HG03342 (cell line): ENCODE data around the gene CKAP4.

Experiments used
- ATAC-seq: cut with Tn5 transposase; IDR thresholded peaks from one replicate; pipeline ENCODE4 v1.9.1; 2021; ENCODE audit warnings: mild to moderate bottlenecking, moderate library complexity; ENCODE audit not compliant: unreplicated experiment

Gene CKAP4

DNA sequence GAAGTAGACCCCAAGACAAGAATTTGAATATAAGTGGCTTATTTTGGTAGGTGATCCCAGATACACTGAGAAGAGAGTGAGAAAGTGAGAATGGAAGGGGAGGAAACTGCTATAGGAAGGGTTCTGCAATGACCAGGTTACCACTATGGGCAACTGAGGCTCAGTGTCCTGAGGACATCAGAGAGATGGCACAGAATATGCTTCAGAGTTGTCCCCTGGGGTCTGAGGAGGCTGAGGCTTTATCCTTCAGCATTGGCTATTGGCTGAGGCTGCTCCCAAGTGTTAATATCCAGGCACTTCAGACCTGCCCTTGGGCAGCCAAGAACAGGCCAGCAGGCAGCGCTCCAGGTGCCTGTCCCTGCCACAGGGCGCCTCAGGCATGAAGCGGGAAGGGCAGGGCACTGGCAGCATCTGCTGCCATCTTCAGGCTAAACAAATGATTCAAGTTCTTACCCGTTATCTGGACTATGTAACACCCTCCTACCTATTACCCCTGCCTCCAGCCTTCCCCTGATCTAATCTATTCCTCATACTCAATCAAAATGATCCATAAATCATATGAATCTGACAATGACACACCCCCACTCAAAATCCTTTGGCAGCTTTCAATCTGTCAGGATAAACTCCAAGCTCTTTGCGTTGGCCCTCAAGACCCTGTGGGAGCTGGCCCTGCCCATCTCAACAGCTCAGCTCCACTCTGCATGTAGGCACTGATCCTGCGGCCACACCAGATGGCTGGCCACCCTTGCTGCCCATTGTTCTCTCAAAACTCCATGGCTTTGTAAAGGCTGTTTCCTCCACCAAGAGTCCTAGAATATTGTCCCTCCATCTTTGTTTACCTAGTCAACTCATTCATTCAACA, 42.4 kb downstream of the CKAP4 start:
- no peak for ATAC-seq

DNA sequence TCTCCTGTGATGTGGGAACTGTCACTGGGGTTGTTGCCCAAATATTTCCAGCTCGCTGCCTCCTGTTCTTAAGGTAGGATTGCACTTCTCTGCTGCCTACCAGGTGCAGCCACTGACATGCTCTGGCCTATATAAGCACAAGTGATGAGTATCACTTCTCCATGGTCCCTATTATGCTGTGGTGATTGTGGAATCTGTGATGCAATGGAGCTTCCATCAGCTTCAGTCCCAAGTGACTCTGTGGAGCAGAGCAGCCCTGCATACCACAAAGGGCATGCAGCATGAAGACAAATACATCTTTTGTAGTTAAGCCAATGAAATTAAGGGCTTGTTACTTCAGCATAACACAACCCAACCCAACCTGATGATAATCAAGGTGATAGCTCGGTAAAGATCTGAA, 43.5 kb downstream of the CKAP4 start:
- no peak for ATAC-seq

DNA sequence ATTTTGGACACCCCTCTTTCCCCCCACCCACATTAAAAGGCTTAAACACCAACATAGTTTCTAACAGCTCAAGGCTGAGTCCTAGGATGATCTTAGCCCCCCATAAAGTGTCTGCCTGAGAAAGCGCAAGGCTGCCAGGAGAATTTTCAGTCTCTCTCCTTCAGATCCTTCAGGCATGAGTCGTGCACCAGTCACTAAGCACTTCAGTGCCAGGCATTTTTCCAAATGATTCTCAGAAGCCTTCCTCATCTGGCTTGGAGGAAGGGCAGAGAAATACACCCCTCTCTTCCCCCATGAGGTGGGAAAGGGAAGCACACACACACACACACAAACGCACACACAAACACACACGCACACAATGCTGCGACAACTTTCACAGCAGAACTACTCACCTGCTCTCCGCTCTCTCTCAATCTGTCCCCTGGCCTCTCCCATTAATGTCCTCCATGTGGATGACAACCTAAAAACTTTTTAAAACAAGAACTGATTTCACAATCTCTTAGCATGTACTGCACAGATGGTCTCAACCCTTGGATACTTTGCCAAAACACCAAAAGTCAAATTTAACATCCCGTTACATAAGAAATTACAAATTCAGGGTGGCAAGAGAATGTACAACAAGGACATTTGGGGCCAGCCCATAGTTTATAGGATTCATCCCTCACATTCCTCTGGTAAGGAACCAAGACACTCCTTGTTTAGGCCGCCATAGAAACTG, 49.8 kb downstream of the CKAP4 start:
- ATAC-seq = no peak

DNA sequence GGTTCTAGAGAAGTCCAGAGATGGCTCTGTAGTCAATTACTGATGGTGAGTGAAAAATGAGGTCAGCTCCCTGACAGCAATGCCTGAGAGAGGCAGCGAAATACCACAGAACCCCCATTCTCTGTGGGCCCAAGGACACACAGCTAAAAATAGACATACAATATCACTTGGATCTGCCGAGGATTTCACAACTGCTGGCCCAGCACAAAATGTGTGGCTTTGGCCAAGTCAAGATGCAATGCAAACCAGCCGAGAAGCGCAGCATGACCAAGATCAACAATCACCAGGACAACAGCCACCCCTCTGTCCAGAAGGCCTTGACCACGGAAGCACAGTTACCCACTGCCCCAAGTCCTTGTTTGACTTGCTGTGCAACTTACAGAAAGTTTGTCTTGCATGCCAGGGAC, 52.2 kb downstream of the CKAP4 start:
- no peak for ATAC-seq

DNA sequence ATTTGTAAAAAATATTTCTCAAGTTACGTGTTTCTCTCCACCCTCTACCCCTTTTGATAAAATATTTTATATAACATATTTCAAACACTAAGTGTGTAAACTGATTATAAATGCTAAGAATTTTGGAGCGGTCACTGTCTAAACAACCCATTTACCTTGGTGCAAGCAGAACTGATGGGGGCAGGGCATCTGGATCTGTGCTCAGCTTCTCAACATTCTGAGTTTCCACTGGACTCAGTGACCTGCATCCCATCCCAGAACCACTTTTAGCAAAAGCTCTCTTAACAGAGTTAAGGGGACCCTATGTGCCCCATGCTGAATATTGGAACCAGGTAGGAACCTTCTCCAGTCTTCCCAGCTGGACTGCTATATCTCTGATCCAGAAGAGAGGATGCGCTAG, 53.5 kb downstream of the CKAP4 start:
- ATAC-seq = no peak

DNA sequence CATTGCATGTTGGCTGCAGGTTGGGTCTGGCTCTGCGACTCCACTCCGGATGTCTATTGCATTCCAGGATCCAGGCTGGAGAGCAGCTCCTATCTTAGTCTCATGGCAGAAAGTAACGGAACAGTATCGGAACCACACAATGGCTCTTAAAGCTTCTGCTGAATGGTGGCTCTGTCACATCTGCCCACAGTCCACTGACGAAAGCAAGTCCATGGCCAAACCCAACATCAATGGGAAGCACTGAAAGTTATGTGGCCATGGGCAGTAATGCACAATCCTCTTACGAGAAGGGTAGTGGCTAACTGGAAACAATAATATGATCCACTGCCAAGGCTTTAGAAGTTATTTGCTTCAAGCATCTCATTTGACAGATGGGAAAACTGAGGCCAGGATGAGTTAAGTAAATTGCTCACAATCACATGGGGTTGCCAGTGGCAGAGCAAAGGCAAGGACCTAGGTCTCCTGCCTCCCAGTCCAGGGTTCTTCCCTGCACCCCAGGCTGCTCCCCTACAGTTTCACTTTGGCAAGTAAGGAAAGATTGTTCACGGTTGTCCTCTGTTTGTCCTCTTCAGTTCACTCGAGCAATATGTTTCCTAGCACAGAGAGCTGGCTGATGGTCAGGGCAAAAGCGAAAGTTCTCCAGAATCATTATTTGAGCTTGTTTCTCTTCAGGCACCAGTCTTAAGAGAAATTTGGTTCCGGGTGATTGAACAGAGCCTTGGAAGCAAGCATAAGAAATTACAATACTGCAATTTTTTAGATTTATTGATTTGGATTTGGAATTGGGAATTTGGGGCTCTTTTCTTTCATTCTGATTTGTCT, 54.2 kb downstream of the CKAP4 start:
- ATAC-seq = no peak

DNA sequence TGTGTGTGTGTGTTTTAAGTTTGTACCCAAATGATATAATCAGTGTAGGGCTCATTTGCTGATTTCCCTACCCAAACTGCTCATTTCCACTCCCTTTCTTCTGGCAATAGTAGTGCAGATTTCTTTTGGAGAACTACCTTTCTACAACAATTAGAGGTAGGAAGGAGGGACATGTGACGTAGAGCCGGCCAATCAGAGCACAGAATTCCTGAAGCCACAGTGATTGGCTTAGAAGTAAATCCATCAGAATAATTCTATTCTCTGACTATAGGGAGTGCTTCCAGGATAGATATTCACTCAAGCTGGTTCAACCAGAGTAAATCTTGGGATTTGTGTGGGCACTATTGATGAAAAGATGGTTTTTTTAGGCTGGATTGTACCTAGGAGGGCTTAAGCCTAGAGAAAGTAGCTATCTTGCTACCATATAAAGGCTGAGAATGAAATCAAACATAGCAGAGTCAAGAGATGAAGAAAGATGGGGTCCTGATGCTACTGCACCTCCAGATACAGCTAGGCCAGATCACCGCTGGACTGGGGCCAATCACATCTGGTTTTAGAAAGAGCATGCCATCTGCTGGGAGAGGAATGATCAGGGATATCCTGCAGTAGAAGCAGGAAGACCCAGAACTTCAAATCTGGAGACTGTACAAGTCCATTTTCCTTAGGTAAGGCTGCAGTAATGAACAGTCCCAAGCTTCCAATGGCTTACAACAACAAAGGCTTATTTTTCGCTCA, 55.0 kb downstream of the CKAP4 start:
- no peak for ATAC-seq

DNA sequence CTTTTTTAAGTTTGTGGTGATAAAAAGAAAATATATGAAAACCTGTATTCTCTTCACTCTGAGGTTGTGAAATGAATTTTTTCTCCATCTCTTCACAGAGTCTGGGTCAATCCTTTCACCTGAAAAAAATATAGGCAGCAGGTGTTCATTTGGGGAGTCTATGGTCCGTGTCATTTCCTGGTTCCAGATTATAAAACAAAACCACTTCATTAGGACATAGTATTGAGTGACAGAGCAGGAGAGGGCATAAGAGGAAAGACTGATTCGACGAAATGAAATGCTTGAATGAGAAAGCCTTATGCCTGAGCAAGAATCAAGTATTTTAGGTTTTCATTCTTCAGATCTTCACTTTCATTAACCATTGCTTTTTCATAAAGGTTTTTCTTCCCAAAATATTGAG, 57.2 kb downstream of the CKAP4 start:
- ATAC-seq = no peak

DNA sequence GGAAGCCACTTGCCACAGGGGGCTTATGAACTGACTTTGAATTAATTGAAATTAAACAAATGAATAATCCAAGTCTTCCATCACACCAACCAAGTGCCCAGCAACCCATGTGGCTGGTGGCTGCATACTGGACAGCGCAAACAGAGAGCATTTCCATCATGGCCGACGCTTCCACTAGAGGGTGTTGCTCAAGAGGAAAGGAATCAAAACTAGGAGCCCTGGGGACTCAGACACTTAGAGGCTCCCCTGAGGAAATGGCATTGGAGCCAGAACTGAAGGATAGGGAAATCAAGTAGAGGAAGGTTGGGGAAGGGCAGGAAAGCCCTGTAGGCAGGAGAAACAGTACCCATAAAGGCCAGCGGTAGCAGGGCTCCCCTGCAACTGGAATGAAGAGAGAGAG, 58.5 kb downstream of the CKAP4 start:
- ATAC-seq = no peak

DNA sequence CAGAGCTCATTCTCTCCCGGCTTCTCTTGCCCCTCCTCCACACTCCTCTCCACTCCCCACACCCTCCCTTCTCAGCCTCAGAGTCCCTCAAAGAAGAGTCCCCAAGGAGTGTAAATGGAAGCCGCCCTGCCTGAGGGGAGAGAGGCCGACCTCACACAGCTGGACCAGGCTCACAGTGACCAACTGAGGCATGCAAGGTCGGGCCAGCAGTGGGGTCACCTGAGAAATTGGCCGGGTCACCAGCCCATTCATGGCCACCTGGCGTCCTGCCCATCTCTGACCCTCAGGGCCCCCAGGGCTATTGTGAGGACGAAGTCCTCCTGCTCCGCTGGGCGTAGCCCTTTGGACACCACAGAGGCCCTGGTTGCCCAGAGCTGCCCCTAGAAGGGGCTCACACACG, 59.6 kb downstream of the CKAP4 start:
- no peak for ATAC-seq
